Upper lobe of left lung (tissue), 4 donors: ENCODE data around the gene XRN2.

ENCODE experiments used
- EP300 ChIP-seq, 4 donors: sonication (generic); formaldehyde crosslinking; IDR thresholded peaks; one replicate each; pipeline ENCODE4 v1.5.1; 2017; ENCODE audit warnings: antibody characterized with exemption in 4 of 4, control low read depth in 2 of 4
- POLR2A ChIP-seq, 4 donors: fragments of 450-650 bp; IDR thresholded peaks; one replicate each; pipeline ENCODE4 v1.5.1; 2016 to 2017; ENCODE audit warnings: antibody characterized with exemption in 4 of 4, mild to moderate bottlenecking in 2 of 4
- POLR2AphosphoS5 ChIP-seq, 2 donors: sonication (generic); formaldehyde crosslinking; IDR thresholded peaks; one replicate each; pipeline ENCODE4 v1.5.1; 2017; ENCODE audit warnings: antibody characterized with exemption in 2 of 2
- TF ChIP-seq, protein P1 (sequence below), 6 experiments: fragments of 450-650 bp in 4 of 6; fragments of 200-600 bp in 2 of 6; sonication (generic) in 2 of 6; IDR thresholded peaks; one replicate each; pipeline ENCODE4 v1.5.1; 2016 to 2019; ENCODE audit warnings: antibody characterized with exemption in 6 of 6

DNA sequence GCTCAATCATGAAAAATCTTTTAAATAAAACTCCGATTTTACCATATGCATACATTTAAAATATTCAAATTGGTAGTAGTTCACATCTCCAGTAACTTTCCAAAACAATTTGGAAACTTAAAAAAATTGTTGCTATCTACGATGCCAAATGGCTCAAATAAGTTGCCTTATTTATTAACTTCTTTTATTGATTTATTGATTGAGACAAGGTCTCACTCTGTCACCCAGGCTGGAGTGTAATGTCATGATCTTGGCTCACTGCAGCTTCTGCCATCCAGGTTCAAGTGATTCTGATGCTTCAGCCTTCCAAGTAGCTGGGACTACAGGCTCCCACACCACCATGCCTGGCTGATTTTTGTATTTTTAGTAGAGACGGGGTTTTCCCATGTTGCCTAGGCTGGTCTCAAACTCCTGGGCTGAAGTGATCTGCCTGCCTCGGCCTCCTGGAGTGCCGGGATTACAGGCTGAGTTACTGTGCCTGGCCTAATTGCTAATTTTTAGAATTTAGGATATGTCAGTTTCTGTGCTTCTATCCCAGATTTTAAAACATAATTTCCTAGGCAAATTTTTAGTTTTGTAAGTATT lies 81.3 kb downstream of the XRN2 start:
- TF ChIP-seq POLR2AphosphoS5 (IDR thresholded peaks at IDR 0.05) (no peak), POLR2A (IDR thresholded peaks at IDR 0.05) (no peak), EP300 (IDR thresholded peaks at IDR 0.05) (no peak)
- TF ChIP-seq, protein P1, sequence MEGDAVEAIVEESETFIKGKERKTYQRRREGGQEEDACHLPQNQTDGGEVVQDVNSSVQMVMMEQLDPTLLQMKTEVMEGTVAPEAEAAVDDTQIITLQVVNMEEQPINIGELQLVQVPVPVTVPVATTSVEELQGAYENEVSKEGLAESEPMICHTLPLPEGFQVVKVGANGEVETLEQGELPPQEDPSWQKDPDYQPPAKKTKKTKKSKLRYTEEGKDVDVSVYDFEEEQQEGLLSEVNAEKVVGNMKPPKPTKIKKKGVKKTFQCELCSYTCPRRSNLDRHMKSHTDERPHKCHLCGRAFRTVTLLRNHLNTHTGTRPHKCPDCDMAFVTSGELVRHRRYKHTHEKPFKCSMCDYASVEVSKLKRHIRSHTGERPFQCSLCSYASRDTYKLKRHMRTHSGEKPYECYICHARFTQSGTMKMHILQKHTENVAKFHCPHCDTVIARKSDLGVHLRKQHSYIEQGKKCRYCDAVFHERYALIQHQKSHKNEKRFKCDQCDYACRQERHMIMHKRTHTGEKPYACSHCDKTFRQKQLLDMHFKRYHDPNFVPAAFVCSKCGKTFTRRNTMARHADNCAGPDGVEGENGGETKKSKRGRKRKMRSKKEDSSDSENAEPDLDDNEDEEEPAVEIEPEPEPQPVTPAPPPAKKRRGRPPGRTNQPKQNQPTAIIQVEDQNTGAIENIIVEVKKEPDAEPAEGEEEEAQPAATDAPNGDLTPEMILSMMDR (IDR thresholded peaks at IDR 0.05), result no peak
